GM19467 (cell line): Measurements from ENCODE around the gene TAF10.

ENCODE experiments used
- ATAC-seq: cut with Tn5 transposase; IDR thresholded peaks from one replicate; pipeline ENCODE4 v1.9.1; 2021; ENCODE audit warnings: mild to moderate bottlenecking, moderate library complexity; ENCODE audit not compliant: unreplicated experiment

TAF10 gene

GRCh38 chr11:6640985-6641701, 29.1 kb upstream of the TAF10 start:
- ATAC-seq, result no peak

GRCh38 chr11:6640036-6640984, 28.3 kb upstream of the TAF10 start:
- no peak for ATAC-seq

GRCh38 chr11:6638429-6638828, 26.4 kb upstream of the TAF10 start:
- no peak for ATAC-seq

- ATAC-seq, result no peak
Measured at GRCh38 chr11:6637871-6638270, 25.9 kb upstream of the TAF10 start.

- ATAC-seq, result no peak
Measured at GRCh38 chr11:6636480-6636879, 24.5 kb upstream of the TAF10 start.

- ATAC-seq, result no peak
Measured at GRCh38 chr11:6635082-6635932, 23.3 kb upstream of the TAF10 start.

- ATAC-seq, result no peak
Measured at GRCh38 chr11:6634534-6634933, 22.5 kb upstream of the TAF10 start.

GRCh38 chr11:6633422-6634408, 21.7 kb upstream of the TAF10 start:
- no peak for ATAC-seq

- no peak for ATAC-seq
Measured at GRCh38 chr11:6632116-6633073, 20.4 kb upstream of the TAF10 start.

GRCh38 chr11:6631361-6631890, 19.4 kb upstream of the TAF10 start:
- ATAC-seq, result no peak

- ATAC-seq, result no peak
Measured at GRCh38 chr11:6630632-6631291, 18.7 kb upstream of the TAF10 start.

GRCh38 chr11:6629892-6630631, 18.0 kb upstream of the TAF10 start:
- no peak for ATAC-seq

- no peak for ATAC-seq
Measured at GRCh38 chr11:6629573-6629891, 17.5 kb upstream of the TAF10 start.

- ATAC-seq, result no peak
Measured at GRCh38 chr11:6628526-6628925, 16.5 kb upstream of the TAF10 start.

- ATAC-seq, result no peak
Measured at GRCh38 chr11:6627762-6628241, 15.8 kb upstream of the TAF10 start.

GRCh38 chr11:6626971-6627761, 15.2 kb upstream of the TAF10 start:
- no peak for ATAC-seq
